Esophagus squamous epithelium (tissue), 5 donors: ENCODE data around the gene KCNH4. TPM values are rescaled to one million over a fixed set of nuclear protein-coding genes. Genes with fewer than 3 reads are reported as not detected.

Source experiments
- DNase-seq: peaks from one replicate; lab custom pipeline; 2025; lab: John Stamatoyannopoulos, UW
- H3K27ac ChIP-seq, 4 donors: fragments of 200-600 bp; sonication (generic); one replicate each; pipeline ENCODE4 v1.5.1; 2016 to 2019; ENCODE audit warnings: mild to moderate bottlenecking in 1 of 4
- H3K27me3 ChIP-seq, 4 donors: fragments of 200-600 bp; sonication (generic); 1 replicate in 3 of 4; 2 replicates in 1 of 4; pipeline versions ENCODE4 v1.5.1 to v1.6.0; 2017 to 2021; ENCODE audit warnings: antibody characterized with exemption in 1 of 4
- H3K36me3 ChIP-seq, 3 donors: fragments of 200-600 bp; sonication (generic); one replicate each; pipeline ENCODE4 v1.5.1; 2016 to 2019
- H3K4me1 ChIP-seq, 3 donors: fragments of 200-600 bp; sonication (generic); one replicate each; pipeline ENCODE4 v1.5.1; 2017 to 2019
- H3K4me3 ChIP-seq, 4 donors: fragments of 200-600 bp; sonication (generic); 1 replicate in 3 of 4; 2 replicates in 1 of 4; pipeline ENCODE4 v1.5.1; 2016 to 2019; ENCODE audit warnings: mild to moderate bottlenecking in 2 of 4, moderate library complexity in 1 of 4
- H3K9me3 ChIP-seq, 3 donors: fragments of 200-600 bp; sonication (generic); one replicate each; pipeline ENCODE4 v1.5.1; 2016 to 2019
- CTCF ChIP-seq, 6 experiments: fragments of 450-650 bp in 4 of 6; fragments of 200-600 bp in 2 of 6; sonication (generic) in 2 of 6; IDR thresholded peaks; one replicate each; pipeline ENCODE4 v1.5.1; 2016 to 2019; ENCODE audit warnings: antibody characterized with exemption in 6 of 6, mild to moderate bottlenecking in 4 of 6, moderate library complexity in 4 of 6
- POLR2A ChIP-seq, 4 donors: fragments of 450-650 bp; IDR thresholded peaks; one replicate each; pipeline ENCODE4 v1.6.1; 2017; ENCODE audit warnings: antibody characterized with exemption in 4 of 4, mild to moderate bottlenecking in 4 of 4, moderate library complexity in 3 of 4
- WGBS, 2 donors: methylation state at CpG; one replicate each; pipeline ENCODE4 v1.1.5; 2018; 5-methylcytosine and 5-hydroxymethylcytosine counted together
- intact Hi-C: fragments of 100-400 bp; cut with DNase I; formaldehyde crosslinking; loops from one replicate; pipeline ENCODE4 v1.15.0; 2022
- total RNA-seq, 4 donors: library from RNA; depleted of rRNA; stranded (reverse); fragments of >200 nt; gene quantifications; one replicate each; pipeline ENCODE4 v1.1.0, GENCODE V29; 2016
- donor health status: DM: yes; HTN: yes; CAD: no.

The KCNH4 gene
- total RNA-seq, 4 donors from 2014 or later = under 0.01 to 0.09 TPM; not detected in 2

- no peak for DNase-seq
- TF ChIP-seq CTCF (IDR thresholded peaks at IDR 0.05) (peak in 1 of 6 experiments; percentile 22), POLR2A (IDR thresholded peaks at IDR 0.05) (peak in 1 of 4 donors; percentile 25)
- peak within 1 kb of the TSS; percentile 79 to 97 (median 85) for H3K4me3 ChIP-seq
- WGBS, 2 donors = 2 to 16% methylated on average over 9 to 16 of the region's 57 CpGs
- peaks cover 7 to 46% (median 11%) of the 10 kb centered on the region in 3 donors for H3K36me3 ChIP-seq
- H3K27ac ChIP-seq = peak within 1 kb of the TSS; percentile 57 to 81 (median 72)
- no peaks in the 10 kb centered on the region for H3K9me3 ChIP-seq
- no peaks in the 10 kb centered on the region for H3K27me3 ChIP-seq
- H3K4me1 ChIP-seq = peaks cover 19 to 62% (median 24%) of the 10 kb centered on the region in 3 donors
- intact Hi-C loops = no loop called here
Observed at GRCh38 chr17:42120770-42121769, 59.9 kb downstream of the KCNH4 start, which contains the start of gene KAT2A. KAT2A (minus strand) TSS chr17:42121367; CDS start chr17:42121304, 63 bp downstream.

GRCh38 chr17:42120161-42120769 is 60.7 kb downstream of the KCNH4 start:
- WGBS, 2 donors = 30 to 38% methylated on average over 5 to 6 of the region's 7 CpGs
- Histone ChIP-seq H3K4me1 (peaks cover 19 to 62% (median 24%) of the 10 kb centered on the region in 3 donors), H3K9me3 (no peaks in the 10 kb centered on the region), H3K27me3 (no peaks in the 10 kb centered on the region), H3K27ac (peak overlapping the region in 3 of 4 donors; percentile 55 to 73 (median 72)), H3K4me3 (peak overlapping the region; percentile 79 to 97 (median 85)), H3K36me3 (peaks cover 3 to 46% (median 11%) of the 10 kb centered on the region in 3 donors)
- no peak for TF ChIP-seq CTCF (IDR thresholded peaks at IDR 0.05)
- no peak for TF ChIP-seq POLR2A (IDR thresholded peaks at IDR 0.05)
- intact Hi-C loops = no loop called here
- no peak for DNase-seq

GRCh38 chr17:42119301-42119700 is 61.6 kb downstream of the KCNH4 start:
- no peaks in the 10 kb centered on the region for H3K27me3 ChIP-seq
- no peak overlapping the region for H3K4me3 ChIP-seq
- H3K9me3 ChIP-seq = no peaks in the 10 kb centered on the region
- 92 to 94% methylated on average over 7 to 10 of the region's 18 CpGs for WGBS, 2 donors
- no peak for TF ChIP-seq POLR2A (IDR thresholded peaks at IDR 0.05)
- no peak for TF ChIP-seq CTCF (IDR thresholded peaks at IDR 0.05)
- DNase-seq = no peak
- H3K4me1 ChIP-seq = peaks cover 19 to 71% (median 24%) of the 10 kb centered on the region in 3 donors
- H3K27ac ChIP-seq = no peak overlapping the region
- peaks cover 0 to 47% (median 11%) of the 10 kb centered on the region in 3 donors for H3K36me3 ChIP-seq
- intact Hi-C loops = loop anchor here (5.0 kb wide), 1 partner anchor 52 kb away; no protein-coding TSS in a partner anchor

- intact Hi-C loops = loop anchor here (5.0 kb wide), 1 partner anchor 51 kb away; no protein-coding TSS in a partner anchor
- H3K27ac ChIP-seq = no peak overlapping the region
- peaks cover 0 to 54% (median 11%) of the 10 kb centered on the region in 3 donors for H3K36me3 ChIP-seq
- TF ChIP-seq CTCF (IDR thresholded peaks at IDR 0.05) (peak in 5 of 6 experiments; percentile 9 to 44 (median 21)), POLR2A (IDR thresholded peaks at IDR 0.05) (no peak)
- no peak for DNase-seq
- no peaks in the 10 kb centered on the region for H3K27me3 ChIP-seq
- peaks cover 19 to 78% (median 24%) of the 10 kb centered on the region in 3 donors for H3K4me1 ChIP-seq
- H3K9me3 ChIP-seq = no peaks in the 10 kb centered on the region
- WGBS, 2 donors = 63 to 69% methylated on average over 1 of the region's 2 CpGs
- H3K4me3 ChIP-seq = no peak overlapping the region
Observed at GRCh38 chr17:42118545-42118944, 62.4 kb downstream of the KCNH4 start.
